ENCODE measurements around the gene USP31. TPM values are rescaled to one million over a fixed set of nuclear protein-coding genes. Genes with fewer than 3 reads are reported as not detected.

Gene USP31, protein sequence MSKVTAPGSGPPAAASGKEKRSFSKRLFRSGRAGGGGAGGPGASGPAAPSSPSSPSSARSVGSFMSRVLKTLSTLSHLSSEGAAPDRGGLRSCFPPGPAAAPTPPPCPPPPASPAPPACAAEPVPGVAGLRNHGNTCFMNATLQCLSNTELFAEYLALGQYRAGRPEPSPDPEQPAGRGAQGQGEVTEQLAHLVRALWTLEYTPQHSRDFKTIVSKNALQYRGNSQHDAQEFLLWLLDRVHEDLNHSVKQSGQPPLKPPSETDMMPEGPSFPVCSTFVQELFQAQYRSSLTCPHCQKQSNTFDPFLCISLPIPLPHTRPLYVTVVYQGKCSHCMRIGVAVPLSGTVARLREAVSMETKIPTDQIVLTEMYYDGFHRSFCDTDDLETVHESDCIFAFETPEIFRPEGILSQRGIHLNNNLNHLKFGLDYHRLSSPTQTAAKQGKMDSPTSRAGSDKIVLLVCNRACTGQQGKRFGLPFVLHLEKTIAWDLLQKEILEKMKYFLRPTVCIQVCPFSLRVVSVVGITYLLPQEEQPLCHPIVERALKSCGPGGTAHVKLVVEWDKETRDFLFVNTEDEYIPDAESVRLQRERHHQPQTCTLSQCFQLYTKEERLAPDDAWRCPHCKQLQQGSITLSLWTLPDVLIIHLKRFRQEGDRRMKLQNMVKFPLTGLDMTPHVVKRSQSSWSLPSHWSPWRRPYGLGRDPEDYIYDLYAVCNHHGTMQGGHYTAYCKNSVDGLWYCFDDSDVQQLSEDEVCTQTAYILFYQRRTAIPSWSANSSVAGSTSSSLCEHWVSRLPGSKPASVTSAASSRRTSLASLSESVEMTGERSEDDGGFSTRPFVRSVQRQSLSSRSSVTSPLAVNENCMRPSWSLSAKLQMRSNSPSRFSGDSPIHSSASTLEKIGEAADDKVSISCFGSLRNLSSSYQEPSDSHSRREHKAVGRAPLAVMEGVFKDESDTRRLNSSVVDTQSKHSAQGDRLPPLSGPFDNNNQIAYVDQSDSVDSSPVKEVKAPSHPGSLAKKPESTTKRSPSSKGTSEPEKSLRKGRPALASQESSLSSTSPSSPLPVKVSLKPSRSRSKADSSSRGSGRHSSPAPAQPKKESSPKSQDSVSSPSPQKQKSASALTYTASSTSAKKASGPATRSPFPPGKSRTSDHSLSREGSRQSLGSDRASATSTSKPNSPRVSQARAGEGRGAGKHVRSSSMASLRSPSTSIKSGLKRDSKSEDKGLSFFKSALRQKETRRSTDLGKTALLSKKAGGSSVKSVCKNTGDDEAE (N-terminal part only)
- 3.3 and 4.7 TPM in 2 replicates for total RNA-seq (2014; rRNA removed; shearing (Covaris generic))
- 5.4 and 7.2 TPM in 2 replicates for polyA plus RNA-seq (2015; cell fraction: cytosol; rRNA removed)
- polyA plus RNA-seq (2015; cell fraction: nucleus; rRNA removed), result 14.4 and 17.1 TPM in 2 replicates

DNA sequence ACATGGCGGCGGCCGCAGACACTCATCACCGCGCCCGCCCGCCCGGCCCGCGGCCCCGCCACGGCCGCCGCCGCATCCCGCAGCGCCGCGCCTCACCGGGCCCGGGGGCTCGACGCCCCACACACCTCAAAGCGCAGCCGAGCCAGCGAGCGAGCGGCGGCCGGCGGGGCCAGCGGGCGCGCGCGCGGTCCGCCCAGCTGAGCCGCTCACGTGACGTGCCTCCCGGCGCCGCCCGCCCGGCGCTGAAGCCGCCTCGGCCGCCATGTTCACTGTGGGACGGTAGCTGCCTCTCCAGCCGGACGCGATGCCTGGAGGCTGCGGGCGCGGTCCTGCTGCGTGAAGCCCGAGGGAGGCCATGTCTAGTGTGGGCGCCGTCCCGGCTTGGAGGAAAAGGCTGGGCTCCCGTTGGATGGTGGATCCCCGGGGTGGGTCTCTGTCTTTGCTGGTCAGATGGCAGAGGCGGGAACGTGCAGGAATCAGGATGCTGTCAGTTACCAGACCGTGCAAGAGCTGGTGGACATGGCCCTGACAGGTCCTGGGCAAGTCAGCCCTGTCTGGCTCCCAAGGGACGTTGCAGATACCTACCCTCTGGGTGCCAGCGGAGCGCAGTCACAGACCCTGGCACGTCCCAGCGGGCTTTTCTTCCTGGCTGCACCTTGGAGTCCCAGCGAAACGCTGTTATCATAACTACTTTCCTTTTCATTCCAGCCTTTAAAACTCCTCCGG is at the start of gene USP31:
Gene USP31, minus strand, starts transcription at position 186 of the 726 bp plus-strand sequence. Its CDS starts 182 bp downstream, at position 4.
- in situ Hi-C loops (cut with HindIII; ENCODE audit: low pct_unique_long_range_greater_than_20kb, low sequenced_read_pairs), result no loop called here
- DNase-seq (ENCODE audit: low read depth, low spot score), result peak; percentile 94

DNA sequence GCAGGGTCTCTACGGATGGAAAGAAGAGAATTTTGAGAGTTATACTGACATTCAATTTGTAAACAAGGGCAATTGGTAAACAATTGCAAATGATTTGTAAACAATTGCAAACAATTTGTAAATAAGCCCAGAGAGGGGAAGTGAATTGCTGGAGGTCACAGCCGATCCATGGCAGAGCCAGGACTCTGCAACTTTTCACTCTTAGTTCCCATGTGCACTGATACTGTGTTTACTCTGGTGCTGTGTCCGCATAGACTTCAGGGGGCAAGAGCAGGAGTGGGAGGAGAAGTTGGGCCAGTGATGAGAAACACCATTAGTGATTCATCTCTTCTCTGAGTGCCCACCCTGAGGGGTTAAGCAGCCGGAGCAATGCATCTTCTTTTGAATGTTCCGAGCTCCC is 47.3 kb upstream of the USP31 start:
- in situ Hi-C loops (cut with HindIII; ENCODE audit: low pct_unique_long_range_greater_than_20kb, low sequenced_read_pairs), result no loop called here

DNA sequence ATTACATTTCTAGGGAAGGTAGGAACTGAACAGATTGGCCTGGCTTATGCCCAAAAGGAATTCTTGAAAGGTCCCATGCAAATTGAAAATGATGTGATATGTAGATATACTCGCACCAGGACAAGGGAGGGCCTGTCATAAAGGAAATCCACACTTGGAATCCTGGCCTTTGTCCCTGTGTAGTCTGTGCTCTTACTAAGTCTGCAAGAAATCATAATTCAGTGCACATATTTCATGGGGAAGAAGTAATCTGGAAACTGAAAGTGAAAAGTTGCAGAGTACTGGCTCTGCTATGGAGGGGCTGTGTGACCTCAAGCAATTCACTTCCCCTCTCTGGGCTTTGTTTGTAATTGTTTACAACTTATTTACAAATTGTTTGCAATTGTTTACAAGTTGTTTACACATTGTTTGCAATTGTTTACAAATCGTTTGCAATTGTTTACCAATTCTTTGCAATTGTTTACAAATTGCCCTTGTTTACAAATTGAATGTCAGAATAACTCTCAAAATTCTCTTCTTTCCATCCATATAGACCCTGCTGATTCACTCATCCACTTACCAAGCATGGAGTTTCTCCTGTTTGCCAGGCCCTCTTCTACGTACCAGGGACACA is 46.2 kb upstream of the USP31 start:
- no peak for DNase-seq (ENCODE audit: low read depth, low spot score)
- in situ Hi-C loops (cut with HindIII; ENCODE audit: low pct_unique_long_range_greater_than_20kb, low sequenced_read_pairs), result no loop called here

More for the DNA sequence above, 47.3 kb upstream of the USP31 start:
- no peak for DNase-seq (ENCODE audit: low read depth, low spot score)

DNA sequence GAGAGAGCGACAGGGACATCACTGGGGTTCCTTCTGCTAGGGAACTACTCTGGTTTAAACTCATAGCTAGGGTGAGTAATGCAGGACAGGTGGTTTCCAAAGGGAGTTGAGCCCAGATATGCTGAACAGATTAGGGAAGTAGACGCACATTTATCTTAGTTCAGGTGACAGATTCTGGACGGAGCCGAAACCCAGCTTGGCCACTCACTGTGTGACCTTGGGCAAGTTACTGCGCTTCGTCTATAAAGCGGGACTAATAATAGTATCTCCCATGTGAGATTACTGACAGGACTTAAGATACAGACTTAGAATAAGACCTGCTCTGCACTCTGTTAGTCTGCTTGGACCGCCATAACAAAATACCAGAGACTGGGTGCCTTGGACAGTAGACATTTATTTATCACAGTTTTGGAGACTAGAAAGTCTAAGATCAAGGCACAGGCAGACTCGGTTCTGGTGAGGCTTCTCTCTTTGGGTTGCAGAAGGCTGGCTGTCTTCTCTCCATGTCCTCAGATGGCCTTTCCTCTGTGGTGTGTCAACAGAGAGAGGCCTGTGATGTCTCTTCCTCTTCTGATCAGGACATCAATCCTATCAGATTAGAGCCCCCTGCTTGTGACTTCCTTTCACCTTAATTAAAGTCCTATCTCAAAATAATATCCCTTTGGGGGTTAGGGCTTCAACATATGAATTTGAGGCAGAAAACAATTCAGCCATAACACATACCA is 45.4 kb upstream of the USP31 start:
- DNase-seq (ENCODE audit: low read depth, low spot score), result no peak
- in situ Hi-C loops (cut with HindIII; ENCODE audit: low pct_unique_long_range_greater_than_20kb, low sequenced_read_pairs), result no loop called here

DNA sequence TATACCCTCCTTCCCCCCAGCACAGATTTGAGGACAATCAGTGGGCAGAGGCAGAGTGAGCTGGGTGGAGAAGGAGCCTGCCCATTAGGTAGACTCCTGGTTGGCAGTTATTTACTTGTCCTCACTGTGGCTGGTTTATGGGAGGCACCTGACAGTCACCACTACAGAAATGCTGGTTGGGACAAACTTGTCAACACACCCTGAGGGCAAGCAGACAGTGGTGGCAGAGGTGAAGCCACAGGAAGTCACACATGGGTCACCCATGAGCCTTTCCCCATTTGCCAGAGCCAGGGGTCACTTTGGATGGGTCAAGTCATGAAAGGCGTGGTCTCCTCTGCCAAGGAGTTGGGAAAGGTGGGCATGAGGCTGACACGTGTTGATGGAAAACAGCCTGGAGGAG is 39.7 kb upstream of the USP31 start:
- in situ Hi-C loops (cut with HindIII; ENCODE audit: low pct_unique_long_range_greater_than_20kb, low sequenced_read_pairs), result no loop called here
- DNase-seq (ENCODE audit: low read depth, low spot score), result no peak

DNA sequence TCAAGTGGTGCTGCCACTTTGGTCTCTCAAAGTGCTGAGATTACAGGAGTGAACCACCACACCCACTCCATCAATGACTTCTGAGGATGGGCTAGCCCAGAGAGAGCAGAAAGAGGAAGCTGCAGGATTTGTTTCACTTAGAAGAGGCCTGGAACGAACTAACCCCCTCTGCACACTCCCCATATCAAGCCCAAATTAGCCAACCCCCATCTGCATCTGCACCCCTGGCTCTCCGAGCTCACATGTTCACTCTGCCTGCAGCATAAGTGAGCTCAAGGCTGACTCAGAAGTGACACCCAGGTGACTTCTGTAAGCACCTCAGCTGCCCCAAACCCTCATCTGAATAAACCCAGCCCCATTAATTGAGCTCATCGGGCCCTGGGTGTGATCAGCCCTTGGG is 38.1 kb upstream of the USP31 start:
- no peak for DNase-seq (ENCODE audit: low read depth, low spot score)
- in situ Hi-C loops (cut with HindIII; ENCODE audit: low pct_unique_long_range_greater_than_20kb, low sequenced_read_pairs), result no loop called here

DNA sequence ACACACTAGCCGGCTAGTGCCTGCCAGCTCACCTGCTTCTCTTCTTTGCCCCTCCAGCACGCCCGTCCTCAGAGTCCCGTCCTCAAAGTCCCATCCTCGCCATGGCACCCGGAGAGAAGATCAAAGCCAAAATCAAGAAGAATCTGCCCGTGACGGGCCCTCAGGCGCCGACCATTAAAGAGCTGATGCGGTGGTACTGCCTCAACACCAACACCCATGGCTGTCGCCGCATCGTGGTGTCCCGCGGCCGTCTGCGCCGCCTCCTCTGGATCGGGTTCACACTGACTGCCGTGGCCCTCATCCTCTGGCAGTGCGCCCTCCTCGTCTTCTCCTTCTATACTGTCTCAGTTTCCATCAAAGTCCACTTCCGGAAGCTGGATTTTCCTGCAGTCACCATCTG is 36.9 kb upstream of the USP31 start:
- in situ Hi-C loops (cut with HindIII; ENCODE audit: low pct_unique_long_range_greater_than_20kb, low sequenced_read_pairs), result no loop called here
- no peak for DNase-seq (ENCODE audit: low read depth, low spot score)

DNA sequence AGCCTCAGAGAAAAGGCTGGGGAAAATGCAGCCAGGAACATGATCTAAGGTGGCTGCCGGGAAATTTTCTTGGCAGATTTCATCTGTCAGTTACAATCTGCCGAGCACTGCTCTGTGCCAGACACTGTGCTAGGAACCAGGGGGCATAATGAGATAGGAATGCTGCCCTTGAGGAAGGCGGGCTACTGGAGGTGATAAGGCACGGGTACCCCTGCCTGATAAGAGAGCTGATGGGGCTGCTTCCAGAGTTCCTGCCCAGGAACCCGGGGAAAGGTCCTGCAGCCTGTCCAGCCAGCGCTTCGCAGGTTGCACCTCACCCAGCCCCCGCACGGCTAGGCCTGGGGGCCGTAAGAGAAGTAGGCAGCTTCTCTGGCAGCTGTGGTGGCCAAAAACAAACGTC is 36.4 kb upstream of the USP31 start:
- DNase-seq (ENCODE audit: low read depth, low spot score), result no peak
- in situ Hi-C loops (cut with HindIII; ENCODE audit: low pct_unique_long_range_greater_than_20kb, low sequenced_read_pairs), result no loop called here

DNA sequence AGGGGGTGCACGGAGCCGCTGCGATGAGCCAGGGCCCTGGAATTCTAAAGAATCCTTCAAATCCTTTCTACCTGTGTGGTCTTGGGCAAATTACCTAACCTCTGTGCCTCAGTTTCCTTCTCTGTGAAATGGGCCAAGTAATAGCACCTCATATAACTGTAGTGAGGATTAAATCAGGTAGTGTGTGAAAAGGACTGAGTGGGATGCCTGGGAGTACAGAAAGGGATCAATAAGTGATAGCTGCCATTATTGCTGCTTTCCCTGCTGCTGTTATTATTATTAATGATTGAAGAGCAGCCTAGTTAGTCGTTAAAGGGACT is 34.3 kb upstream of the USP31 start:
- in situ Hi-C loops (cut with HindIII; ENCODE audit: low pct_unique_long_range_greater_than_20kb, low sequenced_read_pairs), result no loop called here
- DNase-seq (ENCODE audit: low read depth, low spot score), result no peak

DNA sequence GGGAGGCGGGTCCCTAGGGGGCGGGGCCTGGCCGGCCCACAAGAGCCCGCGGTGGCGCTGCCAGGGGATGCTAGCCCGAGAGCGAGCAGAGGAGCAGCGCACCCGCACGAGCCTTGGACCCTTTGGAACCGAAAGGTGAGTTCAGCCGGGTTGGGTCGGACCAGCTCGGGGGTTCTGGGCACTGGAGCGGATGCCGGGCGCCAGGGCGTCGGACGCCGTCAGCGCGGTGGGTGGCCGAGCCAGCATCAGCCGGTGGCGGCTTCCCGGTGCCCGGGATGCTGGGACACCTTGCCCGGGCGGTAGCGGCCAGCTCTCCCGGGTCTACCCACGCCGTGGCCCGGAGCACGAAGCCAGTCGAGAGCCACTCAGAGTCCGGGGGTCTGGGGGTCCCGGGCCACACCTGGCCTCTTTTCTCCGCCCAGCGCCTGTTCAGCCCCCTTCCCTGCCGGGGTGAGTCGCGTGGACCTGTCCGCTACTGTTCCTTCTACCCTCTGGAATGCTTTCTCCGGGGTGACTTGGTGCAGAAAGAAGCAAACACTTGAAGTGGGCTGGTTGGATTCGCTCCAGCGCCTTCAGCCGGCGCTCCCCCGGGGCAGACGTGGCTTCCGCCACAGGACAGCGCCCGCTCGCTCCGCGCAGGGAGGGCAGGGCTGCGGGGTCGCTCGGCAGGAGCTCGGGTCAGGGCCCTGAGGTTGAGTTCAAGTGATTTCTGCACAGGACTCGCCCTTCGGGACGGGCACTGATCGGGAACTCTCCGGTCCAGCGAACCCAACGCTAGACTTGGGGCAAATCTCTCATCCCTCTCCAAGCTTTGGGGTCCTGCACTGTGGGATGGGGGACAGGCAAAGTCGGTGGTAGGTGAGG is 33.7 kb upstream of the USP31 start, which contains the start of gene SCNN1G:
Gene SCNN1G, plus strand, starts transcription at position 67 of the 864 bp plus-strand sequence. CDS start 3,527 bp downstream, outside the sequence.
- no peak for DNase-seq (ENCODE audit: low read depth, low spot score)
- in situ Hi-C loops (cut with HindIII; ENCODE audit: low pct_unique_long_range_greater_than_20kb, low sequenced_read_pairs), result no loop called here

DNA sequence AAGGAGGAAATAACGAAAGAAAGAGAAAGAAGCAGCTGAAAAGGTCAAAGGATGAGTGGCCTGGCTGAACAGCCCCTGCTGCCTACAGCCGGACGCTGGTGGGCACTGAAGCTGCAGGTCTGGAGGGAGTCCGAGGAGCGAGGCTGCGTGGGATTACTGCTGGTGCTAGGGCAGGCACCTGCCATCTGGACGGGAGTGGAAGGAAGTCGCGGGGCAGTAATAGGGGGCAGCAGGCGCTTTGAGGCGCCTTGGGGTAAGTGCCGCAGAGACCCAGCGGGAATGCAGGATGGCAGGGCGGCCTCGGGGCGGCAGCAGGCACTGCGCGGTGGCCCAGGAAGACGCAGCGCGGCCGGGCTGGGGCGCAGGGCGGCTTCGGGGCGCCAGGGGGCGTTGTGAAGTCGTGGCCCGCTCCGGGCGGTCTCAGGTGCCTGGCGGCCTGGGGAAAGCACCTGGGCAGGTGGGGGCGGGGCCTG is 33.0 kb upstream of the USP31 start:
- DNase-seq (ENCODE audit: low read depth, low spot score), result peak; percentile 51
- in situ Hi-C loops (cut with HindIII; ENCODE audit: low pct_unique_long_range_greater_than_20kb, low sequenced_read_pairs), result no loop called here

DNA sequence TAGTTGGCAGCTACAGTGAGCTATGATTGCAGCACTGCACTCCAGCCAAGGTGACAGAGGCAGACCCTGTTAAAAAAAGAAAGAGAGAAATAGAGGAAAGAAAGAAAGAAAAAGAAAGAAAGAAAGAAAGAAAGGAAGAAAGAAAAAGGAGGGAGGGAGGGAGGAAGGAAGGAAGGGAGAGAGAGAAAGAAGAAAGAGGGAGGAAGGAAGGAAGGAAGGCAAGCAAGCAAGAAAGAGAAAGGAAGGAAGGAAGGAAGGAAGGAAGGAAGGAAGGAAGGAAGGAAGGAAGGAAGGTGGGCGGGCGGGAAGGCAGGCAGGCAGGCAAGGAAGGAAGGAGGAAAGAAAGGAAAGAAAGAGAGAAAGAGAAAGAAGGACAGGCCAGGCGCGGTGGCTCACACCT is 32.3 kb upstream of the USP31 start:
- in situ Hi-C loops (cut with HindIII; ENCODE audit: low pct_unique_long_range_greater_than_20kb, low sequenced_read_pairs), result no loop called here

DNA sequence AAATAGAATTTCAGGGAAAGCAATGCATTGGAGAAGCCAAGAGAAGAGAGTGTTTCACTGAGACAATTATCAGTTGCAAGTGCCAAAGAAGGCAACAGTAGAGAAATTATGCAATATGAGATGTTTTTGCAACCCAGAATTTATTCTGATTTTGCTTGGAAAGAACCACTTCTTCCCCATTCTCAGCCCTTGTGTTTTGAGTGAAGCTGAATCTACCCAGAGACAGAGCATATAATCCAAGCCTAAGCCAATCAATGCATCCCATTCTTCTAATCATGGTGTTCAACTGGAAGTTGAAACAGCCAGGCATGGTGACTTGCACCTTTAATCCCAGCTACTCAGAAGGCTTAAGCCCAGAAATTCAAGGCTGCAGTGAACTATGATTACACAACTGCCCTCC is 26.4 kb upstream of the USP31 start:
- DNase-seq (ENCODE audit: low read depth, low spot score), result no peak
- in situ Hi-C loops (cut with HindIII; ENCODE audit: low pct_unique_long_range_greater_than_20kb, low sequenced_read_pairs), result no loop called here

More for the DNA sequence above, 32.3 kb upstream of the USP31 start:
- DNase-seq (ENCODE audit: low read depth, low spot score), result no peak

DNA sequence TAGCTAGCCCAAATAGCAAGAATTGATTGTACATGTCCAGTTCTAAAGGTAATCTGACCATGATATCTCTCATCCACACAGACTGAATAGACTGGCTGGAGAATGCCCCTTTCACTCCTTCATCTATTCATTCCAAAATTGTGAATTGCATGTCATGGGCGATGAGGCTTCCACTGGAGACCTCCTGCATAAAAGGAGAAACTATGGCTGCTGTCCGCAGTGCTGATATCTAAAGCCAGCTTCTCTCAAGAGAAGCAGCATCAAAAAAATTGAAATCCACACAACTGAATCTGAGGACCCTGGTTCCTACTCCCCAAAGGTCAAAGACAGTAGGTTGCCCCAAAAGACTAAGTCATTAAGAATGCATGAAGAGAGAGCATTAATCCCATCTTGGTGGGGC is 25.4 kb upstream of the USP31 start:
- DNase-seq (ENCODE audit: low read depth, low spot score), result no peak
- in situ Hi-C loops (cut with HindIII; ENCODE audit: low pct_unique_long_range_greater_than_20kb, low sequenced_read_pairs), result no loop called here

DNA sequence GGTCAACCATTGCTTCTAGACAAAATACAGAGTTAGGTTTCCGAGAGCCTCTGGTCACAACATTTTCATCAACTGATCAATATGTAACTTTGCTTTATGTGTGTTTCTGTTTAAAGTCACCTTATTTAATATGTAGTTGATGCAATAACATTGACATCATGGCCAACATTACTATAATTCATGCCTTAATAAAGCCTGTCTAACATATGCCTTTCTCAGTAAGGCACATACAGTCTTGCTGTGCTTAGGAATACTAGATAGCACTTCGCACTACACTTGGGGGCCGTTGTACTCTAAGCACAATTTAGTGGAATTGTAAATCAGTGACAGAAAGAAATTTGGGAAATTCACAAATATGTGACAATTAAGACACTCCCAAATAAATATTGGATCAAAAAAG is 23.7 kb upstream of the USP31 start:
- in situ Hi-C loops (cut with HindIII; ENCODE audit: low pct_unique_long_range_greater_than_20kb, low sequenced_read_pairs), result no loop called here

More for the DNA sequence above, 23.7 kb upstream of the USP31 start:
- DNase-seq (ENCODE audit: low read depth, low spot score), result no peak
